HepG2 (cell line): ENCODE measurements around the gene WDFY1. TPM values are rescaled to one million over a fixed set of nuclear protein-coding genes. Genes with fewer than 3 reads are reported as not detected.
A peak's percentile ranks its signal among the peaks of the same experiment; 100 is the strongest.

Experiments
- ATAC-seq: fragments of 200-7000 bp; cut with Tn5 transposase; 3 replicates; pipeline ENCODE4 v1.9.1; 2020; ENCODE audit warnings: mild to moderate bottlenecking, moderate library complexity
- BruUV-seq: library from RNA; stranded (reverse); fragments of 400-500 nt; replicated peaks from 2 replicates; lab custom pipeline; 2021; lab: Mats Ljungman, UMichigan
- CTCF ChIA-PET: fragments of 300-600 bp; formaldehyde crosslinking; extraction: SDS; loops from one replicate; lab custom pipeline; 2021; ENCODE audit warnings: low total read pairs, inconsistent platforms, low intra/inter-chr PET ratio; lab: Yijun Ruan, JAX
- POLR2A ChIA-PET: fragments of 350-600 bp; sonication (Branson Sonifier 250); formaldehyde crosslinking; loops from one replicate; lab custom pipeline; 2020; ENCODE audit warnings: antibody characterized with exemption, inconsistent platforms; lab: Yijun Ruan, JAX
- DNase-seq: peaks from one replicate; pipeline ENCODE4 v3.0.0-alpha.2; 2015; ENCODE audit warnings: low spot score
- FAIRE-seq: peaks from 3 replicates; lab custom pipeline; 2011; peaks lifted over from hg19 to GRCh38; lab: Jason Lieb, UNC
- H2AFZ ChIP-seq: one replicate; pipeline ENCODE4 v1.6.1; 2011; ENCODE audit warnings: low read length, inconsistent platforms
- H3K27ac ChIP-seq: fragments of 300-600 bp; 3 replicates; pipeline ENCODE4 v1.8.0; 2011; ENCODE audit warnings: mixed run types, mild to moderate bottlenecking, mixed read lengths, low read length, inconsistent platforms; ENCODE audit not compliant: insufficient read depth; ENCODE audit errors: extremely low read length
- H3K27me3 ChIP-seq, 2 experiments: fragments of 200-600 bp in 1 of 2; 2 replicates in 1 of 2; 3 replicates in 1 of 2; pipeline versions ENCODE4 v1.6.0 to v1.8.0; 2011; ENCODE audit warnings: low read length in 2 of 2, mild to moderate bottlenecking in 2 of 2, moderate library complexity in 2 of 2, inconsistent platforms in 1 of 2; ENCODE audit not compliant: insufficient read depth in 2 of 2, control insufficient read depth in 1 of 2
- H3K36me3 ChIP-seq, 2 experiments: fragments of 200-600 bp in 1 of 2; replicated peaks in 1 of 2; 2 replicates in 1 of 2; 3 replicates in 1 of 2; pipeline versions ENCODE4 v1.5.1 to v1.8.0; 2011; ENCODE audit warnings: low read length in 2 of 2, inconsistent platforms in 1 of 2; ENCODE audit not compliant: insufficient read depth in 2 of 2, control insufficient read depth in 1 of 2
- H3K4me1 ChIP-seq: 2 replicates; pipeline ENCODE4 v1.5.1; 2012; ENCODE audit warnings: low read length, inconsistent platforms; ENCODE audit not compliant: insufficient read depth
- H3K4me2 ChIP-seq: 2 replicates; pipeline ENCODE4 v1.6.0; 2011; ENCODE audit warnings: low read depth, low read length, inconsistent platforms
- H3K4me3 ChIP-seq, 3 experiments: fragments of 200-600 bp in 1 of 3; sonication (generic), shearing (Covaris generic) in 1 of 3; replicated peaks in 1 of 3; 2 replicates each; pipeline ENCODE4 v1.5.1; 2011 to 2016; ENCODE audit warnings: low read length in 3 of 3, inconsistent platforms in 2 of 3, low read depth in 2 of 3, mild to moderate bottlenecking in 2 of 3, control low read depth in 1 of 3, mixed read lengths in 1 of 3; ENCODE audit not compliant: insufficient read depth in 1 of 3
- H3K79me2 ChIP-seq: one replicate; pipeline ENCODE4 v1.6.1; 2011; ENCODE audit warnings: low read length, inconsistent platforms; ENCODE audit not compliant: insufficient read depth
- H3K9ac ChIP-seq: 2 replicates; pipeline ENCODE4 v1.6.0; 2011; ENCODE audit warnings: mild to moderate bottlenecking, low read depth, low read length, inconsistent platforms; ENCODE audit not compliant: insufficient read depth
- H3K9me3 ChIP-seq: 2 replicates; pipeline ENCODE4 v1.5.1; 2012; ENCODE audit warnings: mild to moderate bottlenecking, low read length
- H4K20me1 ChIP-seq: 2 replicates; pipeline ENCODE4 v1.6.0; 2011; ENCODE audit warnings: inconsistent platforms, mild to moderate bottlenecking, low read length, moderate library complexity; ENCODE audit not compliant: insufficient read depth
- ZNF230 ChIP-seq: sonication (generic); formaldehyde crosslinking; IDR thresholded peaks from 2 replicates; pipeline ENCODE4 v1.4.0; 2020; ENCODE audit warnings: mild to moderate bottlenecking, missing genetic modification reagents
- ZNF598 ChIP-seq: sonication (generic); formaldehyde crosslinking; IDR thresholded peaks from 2 replicates; pipeline ENCODE4 v1.5.1; 2020; ENCODE audit warnings: mild to moderate bottlenecking, missing genetic modification reagents, borderline replicate concordance
- ZNF607 ChIP-seq: sonication (generic); formaldehyde crosslinking; IDR thresholded peaks from 2 replicates; pipeline ENCODE4 v1.5.1; 2020; ENCODE audit warnings: missing genetic modification reagents, mild to moderate bottlenecking, borderline replicate concordance
- ZNF775 ChIP-seq: sonication (generic); formaldehyde crosslinking; IDR thresholded peaks from 2 replicates; pipeline ENCODE4 v1.4.0; 2020; ENCODE audit warnings: missing genetic modification reagents, mild to moderate bottlenecking, moderate library complexity, borderline replicate concordance
- ZNF839 ChIP-seq: sonication (generic); formaldehyde crosslinking; IDR thresholded peaks from 2 replicates; pipeline ENCODE4 v1.4.0; 2020; ENCODE audit warnings: missing genetic modification reagents, mild to moderate bottlenecking, borderline replicate concordance
- WGBS: methylation state at CpG from one replicate; pipeline ENCODE4 v1.1.6; 2017; ENCODE audit warnings: low lambda C conversion rate; 5-methylcytosine and 5-hydroxymethylcytosine counted together
- in situ Hi-C: cut with HindIII; loops from 2 replicates; pipeline ENCODE4 v1.10.0; 2017; ENCODE audit warnings: low pct_unique_long_range_greater_than_20kb; ENCODE audit not compliant: extremely low pct_ligation_motif_present
- intact Hi-C: fragments of 100-400 bp; cut with micrococcal nuclease; formaldehyde crosslinking; loops from one replicate; pipeline ENCODE4 v1.10.0; 2022; ENCODE audit not compliant: unreplicated experiment
- polyA plus RNA-seq, 8 experiments: library from polyadenylated mRNA; depleted of rRNA in 3 of 8; stranded (reverse) in 7 of 8; unstranded in 1 of 8; fragments of >200 nt; fragmentation: Illumina TruSeq in 4 of 8; extraction: Trizol in 4 of 8; gene quantifications; 2 replicates each; pipeline versions ENCODE4 v1.2.1 to v1.2.3, GENCODE V29; 2011 to 2016; ENCODE audit warnings: low read depth in 4 of 8, missing spikeins in 1 of 8, mixed read lengths in 1 of 8; ENCODE audit not compliant: insufficient read depth in 1 of 8
- total RNA-seq, 5 experiments: library from RNA; depleted of rRNA; stranded (reverse); fragments of >200 nt; fragmentation: Illumina TruSeq; extraction: Trizol; gene quantifications; 2 replicates each; pipeline ENCODE4 v1.2.3, GENCODE V29; 2016; ENCODE audit warnings: low read depth in 1 of 5
- TF ChIP-seq, protein P1 (sequence below): sonication (generic); formaldehyde crosslinking; IDR thresholded peaks from 2 replicates; pipeline ENCODE4 v1.4.0; 2020; ENCODE audit warnings: missing genetic modification reagents
- TF ChIP-seq, protein P2 (sequence below): sonication (generic); formaldehyde crosslinking; IDR thresholded peaks from 2 replicates; pipeline ENCODE4 v1.4.0; 2020; ENCODE audit warnings: mild to moderate bottlenecking, missing genetic modification reagents, borderline replicate concordance
- TF ChIP-seq, protein P3 (sequence below): sonication (generic); formaldehyde crosslinking; IDR thresholded peaks from 2 replicates; pipeline ENCODE4 v1.5.1; 2020; ENCODE audit warnings: mild to moderate bottlenecking, missing genetic modification reagents, borderline replicate concordance
- TF ChIP-seq, protein P4 (sequence below): sonication (generic); formaldehyde crosslinking; IDR thresholded peaks from 2 replicates; pipeline ENCODE4 v1.4.0; 2020; ENCODE audit warnings: mild to moderate bottlenecking, missing genetic modification reagents

Gene WDFY1
- total and polyA plus RNA-seq, 2 of the 13 experiments (the other 11 are each of a cell fraction or from before 2014, with no cell fraction given), result 77.0 to 78.4 TPM

DNA sequence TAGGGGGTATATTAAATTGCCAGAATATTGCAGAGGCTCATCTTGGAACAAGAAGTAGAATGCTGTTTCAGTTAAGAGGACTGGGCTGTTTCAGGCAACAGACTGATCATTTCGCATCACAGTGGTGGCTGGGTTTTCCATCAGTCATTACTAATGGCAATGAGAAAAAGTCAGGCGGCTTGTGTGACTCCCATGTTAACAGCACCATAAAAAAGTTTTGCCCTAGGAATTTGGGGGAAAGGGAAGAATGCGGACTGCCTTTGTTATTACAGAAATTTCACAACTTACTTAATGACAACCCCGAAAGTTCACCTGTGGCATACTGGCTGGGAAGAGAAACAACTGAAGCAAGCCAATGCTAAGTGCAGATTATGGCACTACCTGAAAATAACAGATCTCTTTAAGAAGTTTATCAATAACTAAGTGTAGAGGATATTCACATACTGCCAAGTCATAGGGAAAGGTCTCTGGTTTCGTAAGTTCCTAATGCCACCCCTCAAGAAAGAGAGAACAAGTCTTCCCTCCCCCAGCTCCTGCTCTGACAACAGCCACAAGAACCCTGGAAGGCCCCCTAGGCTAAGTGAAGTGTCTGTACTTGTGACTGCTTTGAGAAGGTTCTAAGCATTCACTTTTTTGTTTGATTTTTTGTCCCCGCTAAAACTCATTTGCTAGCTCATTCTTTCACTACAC lies 67.3 kb downstream of the WDFY1 start:
- Histone ChIP-seq H3K36me3 (peaks cover 33 to 53% of the 10 kb centered on the region in 2 experiments), H3K9me3 (no peaks in the 10 kb centered on the region), H3K4me1 (peaks cover 7% of the 10 kb centered on the region; the same call in 1 of the 2 replicates), H3K27ac (no peak overlapping the region), H4K20me1 (no peaks in the 10 kb centered on the region), H3K4me3 (no peak overlapping the region), H2AFZ (no peak overlapping the region), H3K27me3 (no peaks in the 10 kb centered on the region), H3K4me2 (no peak overlapping the region), H3K79me2 (no peaks in the 10 kb centered on the region), H3K9ac (no peak overlapping the region)
- TSS peak; percentile 33 for BruUV-seq
- DNase-seq, result no peak
- FAIRE-seq, result no peak
- in situ Hi-C loops (no loop called here), intact Hi-C loops (no loop called here)
- WGBS, result 96% methylated on average over 6 of the region's 6 CpGs
- ChIA-PET CTCF (no interaction called here), POLR2A (no interaction called here)
- ATAC-seq, result no peak
- TF ChIP-seq ZNF598 (CRISPR knock-in tag) (no peak), ZNF230 (CRISPR knock-in tag) (no peak), ZNF839 (CRISPR knock-in tag) (no peak), ZNF775 (CRISPR knock-in tag) (no peak), ZNF607 (CRISPR knock-in tag) (no peak)
- TF ChIP-seq, protein P1, sequence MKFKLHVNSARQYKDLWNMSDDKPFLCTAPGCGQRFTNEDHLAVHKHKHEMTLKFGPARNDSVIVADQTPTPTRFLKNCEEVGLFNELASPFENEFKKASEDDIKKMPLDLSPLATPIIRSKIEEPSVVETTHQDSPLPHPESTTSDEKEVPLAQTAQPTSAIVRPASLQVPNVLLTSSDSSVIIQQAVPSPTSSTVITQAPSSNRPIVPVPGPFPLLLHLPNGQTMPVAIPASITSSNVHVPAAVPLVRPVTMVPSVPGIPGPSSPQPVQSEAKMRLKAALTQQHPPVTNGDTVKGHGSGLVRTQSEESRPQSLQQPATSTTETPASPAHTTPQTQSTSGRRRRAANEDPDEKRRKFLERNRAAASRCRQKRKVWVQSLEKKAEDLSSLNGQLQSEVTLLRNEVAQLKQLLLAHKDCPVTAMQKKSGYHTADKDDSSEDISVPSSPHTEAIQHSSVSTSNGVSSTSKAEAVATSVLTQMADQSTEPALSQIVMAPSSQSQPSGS (CRISPR knock-in tag), result no peak
- TF ChIP-seq, protein P2, sequence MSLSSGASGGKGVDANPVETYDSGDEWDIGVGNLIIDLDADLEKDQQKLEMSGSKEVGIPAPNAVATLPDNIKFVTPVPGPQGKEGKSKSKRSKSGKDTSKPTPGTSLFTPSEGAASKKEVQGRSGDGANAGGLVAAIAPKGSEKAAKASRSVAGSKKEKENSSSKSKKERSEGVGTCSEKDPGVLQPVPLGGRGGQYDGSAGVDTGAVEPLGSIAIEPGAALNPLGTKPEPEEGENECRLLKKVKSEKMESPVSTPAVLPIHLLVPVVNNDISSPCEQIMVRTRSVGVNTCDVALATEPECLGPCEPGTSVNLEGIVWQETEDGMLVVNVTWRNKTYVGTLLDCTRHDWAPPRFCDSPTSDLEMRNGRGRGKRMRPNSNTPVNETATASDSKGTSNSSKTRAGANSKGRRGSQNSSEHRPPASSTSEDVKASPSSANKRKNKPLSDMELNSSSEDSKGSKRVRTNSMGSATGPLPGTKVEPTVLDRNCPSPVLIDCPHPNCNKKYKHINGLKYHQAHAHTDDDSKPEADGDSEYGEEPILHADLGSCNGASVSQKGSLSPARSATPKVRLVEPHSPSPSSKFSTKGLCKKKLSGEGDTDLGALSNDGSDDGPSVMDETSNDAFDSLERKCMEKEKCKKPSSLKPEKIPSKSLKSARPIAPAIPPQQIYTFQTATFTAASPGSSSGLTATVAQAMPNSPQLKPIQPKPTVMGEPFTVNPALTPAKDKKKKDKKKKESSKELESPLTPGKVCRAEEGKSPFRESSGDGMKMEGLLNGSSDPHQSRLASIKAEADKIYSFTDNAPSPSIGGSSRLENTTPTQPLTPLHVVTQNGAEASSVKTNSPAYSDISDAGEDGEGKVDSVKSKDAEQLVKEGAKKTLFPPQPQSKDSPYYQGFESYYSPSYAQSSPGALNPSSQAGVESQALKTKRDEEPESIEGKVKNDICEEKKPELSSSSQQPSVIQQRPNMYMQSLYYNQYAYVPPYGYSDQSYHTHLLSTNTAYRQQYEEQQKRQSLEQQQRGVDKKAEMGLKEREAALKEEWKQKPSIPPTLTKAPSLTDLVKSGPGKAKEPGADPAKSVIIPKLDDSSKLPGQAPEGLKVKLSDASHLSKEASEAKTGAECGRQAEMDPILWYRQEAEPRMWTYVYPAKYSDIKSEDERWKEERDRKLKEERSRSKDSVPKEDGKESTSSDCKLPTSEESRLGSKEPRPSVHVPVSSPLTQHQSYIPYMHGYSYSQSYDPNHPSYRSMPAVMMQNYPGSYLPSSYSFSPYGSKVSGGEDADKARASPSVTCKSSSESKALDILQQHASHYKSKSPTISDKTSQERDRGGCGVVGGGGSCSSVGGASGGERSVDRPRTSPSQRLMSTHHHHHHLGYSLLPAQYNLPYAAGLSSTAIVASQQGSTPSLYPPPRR (CRISPR knock-in tag), result no peak
- TF ChIP-seq, protein P3, sequence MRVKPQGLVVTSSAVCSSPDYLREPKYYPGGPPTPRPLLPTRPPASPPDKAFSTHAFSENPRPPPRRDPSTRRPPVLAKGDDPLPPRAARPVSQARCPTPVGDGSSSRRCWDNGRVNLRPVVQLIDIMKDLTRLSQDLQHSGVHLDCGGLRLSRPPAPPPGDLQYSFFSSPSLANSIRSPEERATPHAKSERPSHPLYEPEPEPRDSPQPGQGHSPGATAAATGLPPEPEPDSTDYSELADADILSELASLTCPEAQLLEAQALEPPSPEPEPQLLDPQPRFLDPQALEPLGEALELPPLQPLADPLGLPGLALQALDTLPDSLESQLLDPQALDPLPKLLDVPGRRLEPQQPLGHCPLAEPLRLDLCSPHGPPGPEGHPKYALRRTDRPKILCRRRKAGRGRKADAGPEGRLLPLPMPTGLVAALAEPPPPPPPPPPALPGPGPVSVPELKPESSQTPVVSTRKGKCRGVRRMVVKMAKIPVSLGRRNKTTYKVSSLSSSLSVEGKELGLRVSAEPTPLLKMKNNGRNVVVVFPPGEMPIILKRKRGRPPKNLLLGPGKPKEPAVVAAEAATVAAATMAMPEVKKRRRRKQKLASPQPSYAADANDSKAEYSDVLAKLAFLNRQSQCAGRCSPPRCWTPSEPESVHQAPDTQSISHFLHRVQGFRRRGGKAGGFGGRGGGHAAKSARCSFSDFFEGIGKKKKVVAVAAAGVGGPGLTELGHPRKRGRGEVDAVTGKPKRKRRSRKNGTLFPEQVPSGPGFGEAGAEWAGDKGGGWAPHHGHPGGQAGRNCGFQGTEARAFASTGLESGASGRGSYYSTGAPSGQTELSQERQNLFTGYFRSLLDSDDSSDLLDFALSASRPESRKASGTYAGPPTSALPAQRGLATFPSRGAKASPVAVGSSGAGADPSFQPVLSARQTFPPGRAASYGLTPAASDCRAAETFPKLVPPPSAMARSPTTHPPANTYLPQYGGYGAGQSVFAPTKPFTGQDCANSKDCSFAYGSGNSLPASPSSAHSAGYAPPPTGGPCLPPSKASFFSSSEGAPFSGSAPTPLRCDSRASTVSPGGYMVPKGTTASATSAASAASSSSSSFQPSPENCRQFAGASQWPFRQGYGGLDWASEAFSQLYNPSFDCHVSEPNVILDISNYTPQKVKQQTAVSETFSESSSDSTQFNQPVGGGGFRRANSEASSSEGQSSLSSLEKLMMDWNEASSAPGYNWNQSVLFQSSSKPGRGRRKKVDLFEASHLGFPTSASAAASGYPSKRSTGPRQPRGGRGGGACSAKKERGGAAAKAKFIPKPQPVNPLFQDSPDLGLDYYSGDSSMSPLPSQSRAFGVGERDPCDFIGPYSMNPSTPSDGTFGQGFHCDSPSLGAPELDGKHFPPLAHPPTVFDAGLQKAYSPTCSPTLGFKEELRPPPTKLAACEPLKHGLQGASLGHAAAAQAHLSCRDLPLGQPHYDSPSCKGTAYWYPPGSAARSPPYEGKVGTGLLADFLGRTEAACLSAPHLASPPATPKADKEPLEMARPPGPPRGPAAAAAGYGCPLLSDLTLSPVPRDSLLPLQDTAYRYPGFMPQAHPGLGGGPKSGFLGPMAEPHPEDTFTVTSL, result no peak
- TF ChIP-seq, protein P4, sequence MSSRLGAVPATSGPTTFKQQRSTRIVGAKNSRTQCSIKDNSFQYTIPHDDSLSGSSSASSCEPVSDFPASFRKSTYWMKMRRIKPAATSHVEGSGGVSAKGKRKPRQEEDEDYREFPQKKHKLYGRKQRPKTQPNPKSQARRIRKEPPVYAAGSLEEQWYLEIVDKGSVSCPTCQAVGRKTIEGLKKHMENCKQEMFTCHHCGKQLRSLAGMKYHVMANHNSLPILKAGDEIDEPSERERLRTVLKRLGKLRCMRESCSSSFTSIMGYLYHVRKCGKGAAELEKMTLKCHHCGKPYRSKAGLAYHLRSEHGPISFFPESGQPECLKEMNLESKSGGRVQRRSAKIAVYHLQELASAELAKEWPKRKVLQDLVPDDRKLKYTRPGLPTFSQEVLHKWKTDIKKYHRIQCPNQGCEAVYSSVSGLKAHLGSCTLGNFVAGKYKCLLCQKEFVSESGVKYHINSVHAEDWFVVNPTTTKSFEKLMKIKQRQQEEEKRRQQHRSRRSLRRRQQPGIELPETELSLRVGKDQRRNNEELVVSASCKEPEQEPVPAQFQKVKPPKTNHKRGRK (CRISPR knock-in tag), result no peak
